Type B pancreatic cell (in vitro differentiated cells): ENCODE measurements around the gene CELSR1. TPM values are rescaled to one million over a fixed set of nuclear protein-coding genes. Genes with fewer than 3 reads are reported as not detected.

Experiments used
- DNase-seq: peaks from one replicate; pipeline ENCODE4 v3.0.0; 2021; ENCODE audit warnings: mixed read lengths; ENCODE audit not compliant: unreplicated experiment; ENCODE audit errors: extremely low spot score
- H3K27ac Mint-ChIP-seq: 2 replicates; pipeline ENCODE4 v1.8.0; 2021; ENCODE audit warnings: mild to moderate bottlenecking, mixed read lengths
- H3K27me3 Mint-ChIP-seq: 2 replicates; pipeline ENCODE4 v1.8.0; 2021; ENCODE audit warnings: mixed read lengths
- H3K36me3 Mint-ChIP-seq: 2 replicates; pipeline ENCODE4 v1.8.0; 2021; ENCODE audit warnings: mixed read lengths
- H3K4me1 Mint-ChIP-seq: one replicate; pipeline ENCODE4 v1.8.0; 2021; ENCODE audit warnings: mixed read lengths; ENCODE audit not compliant: unreplicated experiment
- H3K4me3 Mint-ChIP-seq: 2 replicates; pipeline ENCODE4 v1.8.0; 2021; ENCODE audit warnings: mild to moderate bottlenecking, mixed read lengths
- H3K9me3 Mint-ChIP-seq: 2 replicates; pipeline ENCODE4 v1.8.0; 2021; ENCODE audit warnings: mixed read lengths
- CTCF ChIP-seq: fragments of 200-600 bp; sonication (generic); conservative IDR thresholded peaks from 2 replicates; pipeline ENCODE4 v1.5.0; 2021; ENCODE audit warnings: antibody characterized with exemption, mild to moderate bottlenecking
- total RNA-seq: library from RNA; stranded (reverse); gene quantifications from 2 replicates; pipeline ENCODE4 v1.2.1, GENCODE V29; 2021; ENCODE audit warnings: low replicate concordance

The CELSR1 gene
- total RNA-seq, 1 donor from 2014 or later, result 27.8 TPM

GRCh38 chr22:46374663-46375474 lies 162.6 kb downstream of the CELSR1 start:
- Mint-ChIP-seq H3K27ac (peak overlapping the region; percentile 0), H3K4me3 (no peak overlapping the region), H3K9me3 (peaks cover 5% of the 10 kb centered on the region), H3K4me1 (peaks cover 25% of the 10 kb centered on the region), H3K36me3 (peaks cover 6% of the 10 kb centered on the region), H3K27me3 (peaks cover 2% of the 10 kb centered on the region)
- no peak for DNase-seq
- no peak for TF ChIP-seq CTCF

- H3K4me3 Mint-ChIP-seq, result peak overlapping the region; percentile 28
- H3K4me1 Mint-ChIP-seq, result peaks cover 18% of the 10 kb centered on the region
- DNase-seq, result no peak
- no peak overlapping the region for H3K27ac Mint-ChIP-seq
- H3K27me3 Mint-ChIP-seq, result no peaks in the 10 kb centered on the region
- TF ChIP-seq CTCF, result no peak
- H3K36me3 Mint-ChIP-seq, result peaks cover 6% of the 10 kb centered on the region
- peaks cover 5% of the 10 kb centered on the region for H3K9me3 Mint-ChIP-seq
Observed at GRCh38 chr22:46373921-46374662, 163.3 kb downstream of the CELSR1 start.

GRCh38 chr22:46373159-46373558 lies 164.3 kb downstream of the CELSR1 start:
- DNase-seq, result no peak
- peaks cover 5% of the 10 kb centered on the region for H3K9me3 Mint-ChIP-seq
- TF ChIP-seq CTCF, result no peak
- H3K4me1 Mint-ChIP-seq, result peaks cover 13% of the 10 kb centered on the region
- peaks cover 6% of the 10 kb centered on the region for H3K36me3 Mint-ChIP-seq
- H3K27me3 Mint-ChIP-seq, result no peaks in the 10 kb centered on the region
- H3K27ac Mint-ChIP-seq, result peak overlapping the region; percentile 43
- no peak overlapping the region for H3K4me3 Mint-ChIP-seq

- H3K9me3 Mint-ChIP-seq, result peaks cover 5% of the 10 kb centered on the region
- H3K4me1 Mint-ChIP-seq, result peaks cover 11% of the 10 kb centered on the region
- no peak for TF ChIP-seq CTCF
- no peaks in the 10 kb centered on the region for H3K27me3 Mint-ChIP-seq
- H3K27ac Mint-ChIP-seq, result peak overlapping the region; percentile 43
- peaks cover 6% of the 10 kb centered on the region for H3K36me3 Mint-ChIP-seq
- no peak for DNase-seq
- no peak overlapping the region for H3K4me3 Mint-ChIP-seq
Observed at GRCh38 chr22:46372686-46373085, 164.7 kb downstream of the CELSR1 start.

- H3K27ac Mint-ChIP-seq, result no peak overlapping the region
- no peak for DNase-seq
- H3K9me3 Mint-ChIP-seq, result peaks cover 5% of the 10 kb centered on the region
- H3K36me3 Mint-ChIP-seq, result peaks cover 6% of the 10 kb centered on the region
- no peak overlapping the region for H3K4me3 Mint-ChIP-seq
- no peaks in the 10 kb centered on the region for H3K27me3 Mint-ChIP-seq
- peaks cover 2% of the 10 kb centered on the region for H3K4me1 Mint-ChIP-seq
- no peak for TF ChIP-seq CTCF
Observed at GRCh38 chr22:46371623-46372226, 165.7 kb downstream of the CELSR1 start.
